HG03439 (cell line): ENCODE measurements around the gene NPY4R.
"Not testable (repeated sequence)": the region's sequence is repeated elsewhere in the genome, so short reads cannot be mapped to it uniquely, and the experiment has no call there.

Experiments
- ATAC-seq: cut with Tn5 transposase; IDR thresholded peaks from one replicate; pipeline ENCODE4 v1.9.1; 2021; ENCODE audit warnings: mild to moderate bottlenecking, moderate library complexity; ENCODE audit not compliant: unreplicated experiment

The NPY4R gene

GRCh38 chr10:46457071-46457470 lies 8.7 kb downstream of the NPY4R start:
- not testable (repeated sequence) for ATAC-seq

GRCh38 chr10:46455992-46456391 lies 9.8 kb downstream of the NPY4R start:
- ATAC-seq, result not testable (repeated sequence)

- not testable (repeated sequence) for ATAC-seq
Measured at GRCh38 chr10:46451365-46451764, 14.4 kb downstream of the NPY4R start.

- ATAC-seq, result not testable (repeated sequence)
Measured at GRCh38 chr10:46450829-46451228, 14.9 kb downstream of the NPY4R start.

GRCh38 chr10:46447439-46447838 lies 18.3 kb downstream of the NPY4R start:
- ATAC-seq, result not testable (repeated sequence)

GRCh38 chr10:46445389-46446122 lies 20.2 kb downstream of the NPY4R start:
- not testable (repeated sequence) for ATAC-seq

GRCh38 chr10:46443422-46443821 lies 22.3 kb downstream of the NPY4R start:
- not testable (repeated sequence) for ATAC-seq

GRCh38 chr10:46442706-46443275 lies 23.0 kb downstream of the NPY4R start:
- ATAC-seq, result not testable (repeated sequence)

GRCh38 chr10:46441837-46442278 lies 23.9 kb downstream of the NPY4R start:
- ATAC-seq, result not testable (repeated sequence)

GRCh38 chr10:46440942-46441341 lies 24.8 kb downstream of the NPY4R start:
- not testable (repeated sequence) for ATAC-seq

- ATAC-seq, result not testable (repeated sequence)
Measured at GRCh38 chr10:46423550-46423949, 42.2 kb downstream of the NPY4R start.

- not testable (repeated sequence) for ATAC-seq
Measured at GRCh38 chr10:46419570-46420379, 46.0 kb downstream of the NPY4R start.

GRCh38 chr10:46418283-46418682 lies 47.5 kb downstream of the NPY4R start:
- not testable (repeated sequence) for ATAC-seq

- ATAC-seq, result not testable (repeated sequence)
Measured at GRCh38 chr10:46415291-46415690, 50.5 kb downstream of the NPY4R start.

- not testable (repeated sequence) for ATAC-seq
Measured at GRCh38 chr10:46412665-46413064, 53.1 kb downstream of the NPY4R start.

GRCh38 chr10:46411123-46411522 lies 54.6 kb downstream of the NPY4R start:
- ATAC-seq, result not testable (repeated sequence)
